Measurements from ENCODE around the gene JKAMP.
A peak's percentile ranks its signal among the peaks of the same experiment; 100 is the strongest.

JKAMP gene

GRCh38 chr14:59481871-59482540, 2.3 kb upstream of the JKAMP start:
- DNase-seq: no peak

- DNase-seq: no peak
Observed at GRCh38 chr14:59482541-59483331, 1.6 kb upstream of the JKAMP start.

- DNase-seq: no peak
Observed at GRCh38 chr14:59483363-59483762, 954 bp upstream of the JKAMP start.

GRCh38 chr14:59484639-59485175, 390 bp downstream of the JKAMP start:
- DNase-seq: no peak

DNA sequence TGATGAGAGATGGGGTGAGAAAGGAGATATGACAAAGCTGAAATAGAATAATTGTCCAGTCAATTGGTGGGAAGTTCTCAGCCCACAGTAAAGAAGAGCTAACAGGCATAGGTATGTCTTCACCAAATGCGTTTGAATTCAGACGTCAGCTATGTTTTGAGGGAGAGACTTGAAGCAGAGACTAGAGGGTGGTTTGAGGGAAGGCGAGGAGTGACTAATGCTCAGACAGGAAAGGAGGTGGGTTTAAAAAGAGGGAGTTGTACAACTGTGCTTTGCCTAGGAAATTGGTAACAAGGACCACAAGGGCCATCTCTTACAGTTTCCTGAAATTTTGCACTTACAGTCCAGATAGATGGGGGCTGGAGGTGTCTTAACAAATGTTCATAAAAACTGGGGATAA, 6.4 kb downstream of the JKAMP start:
- DNase-seq: no peak

- no peak for DNase-seq
Observed at GRCh38 chr14:59492384-59492783, 8.1 kb downstream of the JKAMP start.

DNA sequence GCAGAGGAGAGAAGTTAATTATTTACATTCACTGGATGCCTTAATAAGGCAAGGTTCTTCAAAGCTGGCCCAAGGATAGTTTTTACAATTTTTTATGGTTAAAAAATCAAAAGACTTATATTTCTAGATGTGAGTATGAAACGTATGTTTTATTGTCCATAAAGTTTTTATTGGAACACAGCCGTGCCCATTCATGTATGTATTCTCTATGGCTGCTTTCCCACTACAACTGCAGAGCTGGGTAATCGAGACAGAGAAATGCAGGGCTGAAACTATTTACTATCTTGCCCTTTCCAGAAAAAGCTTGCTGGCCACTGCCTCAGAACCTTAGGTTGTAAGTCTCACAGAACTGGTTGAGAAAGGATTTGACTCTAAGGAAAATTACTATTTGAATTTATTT, 16.4 kb downstream of the JKAMP start:
- DNase-seq: no peak

GRCh38 chr14:59503256-59503655, 18.9 kb downstream of the JKAMP start:
- no peak for DNase-seq

DNA sequence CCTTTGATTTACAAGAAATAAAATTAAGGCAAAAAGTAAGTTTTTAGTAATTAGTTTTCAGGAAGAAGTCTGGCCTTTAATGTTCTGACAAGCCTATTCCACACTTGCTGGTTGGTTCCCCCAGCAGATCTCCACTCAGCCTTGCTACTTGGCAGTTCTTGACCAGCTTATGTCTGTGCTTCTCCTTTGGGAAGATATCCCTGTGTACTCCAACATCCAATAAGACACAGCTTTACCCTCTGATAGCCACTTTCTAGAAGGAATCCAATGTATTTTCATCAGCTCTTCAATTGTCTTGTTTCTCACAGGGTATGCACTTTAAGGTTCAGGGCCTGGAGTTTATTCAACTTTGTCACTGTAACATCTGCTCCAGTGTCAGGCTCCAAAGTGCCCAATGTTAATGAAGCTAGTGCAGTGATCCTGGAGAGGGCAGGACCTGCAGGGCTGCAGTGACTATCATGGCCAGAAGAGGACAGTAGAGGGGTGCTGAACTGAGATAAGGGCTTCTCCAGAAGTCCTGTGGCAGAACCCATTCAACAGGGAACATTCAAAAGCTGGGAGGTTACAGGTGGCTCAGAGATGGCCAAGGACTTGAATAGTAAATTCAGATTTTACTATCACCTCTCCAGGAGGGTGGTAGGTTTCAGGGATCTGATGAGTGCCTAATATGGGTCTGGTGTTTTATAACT, 22.9 kb downstream of the JKAMP start:
- DNase-seq: peak; percentile 22

GRCh38 chr14:59507752-59508103, 23.4 kb downstream of the JKAMP start:
- no peak for DNase-seq

GRCh38 chr14:59509101-59509500, 24.8 kb downstream of the JKAMP start:
- DNase-seq: no peak

- no peak for DNase-seq
Observed at GRCh38 chr14:59510001-59510400, 25.7 kb downstream of the JKAMP start.

- no peak for DNase-seq
Observed at GRCh38 chr14:59510966-59511365, 26.6 kb downstream of the JKAMP start.

- DNase-seq: no peak
Observed at GRCh38 chr14:59511916-59512575, 27.7 kb downstream of the JKAMP start.

DNA sequence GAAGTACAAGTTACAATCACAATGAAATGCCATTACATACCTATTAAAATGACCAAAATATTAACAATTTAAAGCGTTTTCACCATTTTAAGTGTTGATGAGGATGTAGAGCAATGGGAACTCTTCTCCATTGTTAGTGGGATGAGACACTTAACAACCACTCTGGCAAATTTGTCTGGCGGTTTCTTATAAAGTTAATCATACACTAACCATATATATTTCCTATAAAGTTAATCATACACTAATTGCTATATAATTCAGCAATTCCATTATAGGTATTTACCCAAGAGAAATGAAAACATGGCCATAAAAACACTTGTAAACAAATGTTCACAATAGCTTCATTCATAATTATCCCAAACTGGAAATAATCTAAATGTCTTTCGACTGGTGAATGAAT, 35.9 kb downstream of the JKAMP start:
- DNase-seq: no peak

GRCh38 chr14:59529189-59529588, 44.9 kb downstream of the JKAMP start:
- DNase-seq: no peak

DNA sequence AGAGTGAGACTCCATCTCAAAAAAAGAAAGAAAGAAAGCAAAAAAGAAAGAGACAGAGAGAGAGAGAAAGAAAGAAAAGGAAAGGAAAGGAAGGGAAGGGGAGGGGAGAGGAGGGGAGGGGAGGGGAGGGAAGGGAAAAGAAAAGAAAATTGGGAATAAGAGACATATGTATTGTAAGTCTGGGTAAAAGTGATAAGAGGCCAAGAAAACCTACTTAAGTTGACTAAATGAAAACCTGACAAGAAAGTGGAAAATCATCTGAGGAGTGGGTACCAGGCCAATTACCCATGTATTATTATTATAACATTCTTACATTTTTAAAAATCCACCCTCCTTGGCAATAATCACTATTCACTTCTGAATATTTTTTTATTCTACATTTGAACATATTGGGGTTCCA, 46.0 kb downstream of the JKAMP start:
- no peak for DNase-seq

DNA sequence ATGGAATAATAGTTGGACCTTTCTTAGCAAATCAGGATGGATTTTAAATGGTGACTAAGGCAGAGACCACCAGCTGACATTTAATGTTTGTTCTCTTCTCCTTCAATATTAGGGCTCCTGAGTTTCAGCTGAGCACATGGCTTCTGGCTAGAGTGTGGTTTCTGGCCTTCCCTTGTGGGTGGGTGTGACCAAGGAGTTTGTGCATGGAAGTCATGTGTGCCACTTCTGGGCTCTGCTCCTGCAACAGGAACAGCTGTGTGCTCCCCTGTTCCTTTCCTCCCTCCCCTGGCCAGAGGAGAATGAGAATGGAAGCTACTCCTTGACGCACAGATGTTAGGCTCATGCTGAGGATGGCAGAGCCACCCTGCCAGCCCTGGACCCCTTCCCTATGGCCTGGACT, 48.1 kb downstream of the JKAMP start:
- no peak for DNase-seq

DNA sequence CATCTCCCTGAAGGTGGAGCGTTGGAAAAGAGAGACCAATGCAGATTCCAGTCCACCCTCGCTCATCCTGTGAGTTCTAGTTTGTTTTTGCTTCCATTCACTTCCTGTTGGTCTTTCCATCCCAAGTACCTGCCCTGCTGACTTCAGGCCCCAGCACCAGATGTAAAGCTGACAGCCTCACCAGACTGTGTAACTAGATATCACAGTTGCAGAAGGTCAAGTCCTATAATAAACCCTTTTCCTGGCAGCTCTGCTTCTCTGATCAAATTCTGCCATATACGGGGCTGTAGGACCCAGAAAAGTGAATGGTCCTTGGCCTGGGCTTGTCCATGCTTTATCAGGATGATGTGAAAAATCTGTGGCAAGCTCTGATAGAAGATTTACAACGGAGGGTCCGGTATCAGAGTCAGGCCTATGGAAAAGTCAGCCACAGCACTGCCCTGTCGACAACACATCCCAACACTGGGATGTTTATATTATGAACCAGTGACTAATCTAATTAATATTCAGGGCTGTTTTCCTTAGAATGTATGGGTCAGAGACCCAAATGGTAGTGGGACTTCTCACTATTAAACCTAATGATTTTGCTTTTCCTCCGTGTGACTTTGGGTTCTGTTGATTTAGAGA, 50.2 kb downstream of the JKAMP start:
- no peak for DNase-seq

DNA sequence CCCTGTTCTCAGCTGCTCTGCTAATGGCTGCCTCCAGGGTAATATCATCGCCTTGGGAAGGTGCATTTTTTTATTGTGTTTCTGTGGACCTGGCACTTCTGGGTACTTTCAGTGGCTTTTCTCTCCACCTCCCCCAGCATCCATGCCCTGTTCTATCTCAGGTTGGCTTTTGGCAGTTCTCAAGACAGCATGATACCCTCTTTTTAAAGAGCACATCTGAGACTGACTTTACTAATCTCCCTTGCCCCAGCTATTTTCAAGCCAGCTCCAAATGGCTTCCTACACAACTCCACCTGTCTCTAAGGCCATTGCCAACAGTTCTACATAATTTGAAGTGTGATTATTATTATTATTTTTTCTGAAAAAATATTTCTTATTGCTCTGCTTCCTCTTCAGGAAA, 53.2 kb downstream of the JKAMP start:
- DNase-seq: no peak

DNA sequence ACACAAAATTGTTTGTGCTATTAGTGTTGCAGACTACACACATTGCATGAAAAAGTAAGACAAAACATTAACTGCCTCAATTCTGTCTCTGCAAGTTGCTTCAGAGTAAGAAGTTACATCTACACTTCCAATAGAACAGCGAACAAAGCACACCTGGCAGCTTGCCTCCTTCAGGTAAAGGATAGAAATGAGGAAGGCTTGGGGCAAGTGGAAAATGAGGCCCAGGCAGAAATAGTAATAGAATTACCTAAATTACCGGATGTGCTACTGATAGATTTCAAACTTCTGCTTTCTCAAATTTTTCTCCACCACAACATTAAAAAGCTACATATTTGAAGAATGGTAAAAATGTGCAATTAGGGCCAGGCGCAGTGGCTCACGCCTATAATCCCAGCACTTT, 54.6 kb downstream of the JKAMP start:
- DNase-seq: no peak

DNA sequence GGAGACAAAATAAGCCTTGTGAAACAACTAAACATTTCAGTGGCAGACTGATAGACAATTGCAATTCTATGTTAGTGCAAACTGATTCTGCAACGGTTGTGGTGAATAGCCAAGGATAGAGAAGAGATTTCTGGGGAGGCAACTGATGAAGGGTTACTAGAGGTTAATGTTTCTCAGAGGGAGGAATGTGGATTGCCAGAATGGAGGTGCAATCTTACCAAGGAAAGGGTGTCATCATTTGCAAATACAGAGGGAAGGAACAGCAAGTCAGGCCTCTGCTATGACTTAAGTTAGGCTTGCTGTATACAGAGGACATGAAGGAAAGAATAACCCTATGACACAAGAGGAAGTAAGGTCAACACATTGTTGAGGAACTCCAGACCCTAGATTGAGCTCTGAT, 56.5 kb downstream of the JKAMP start:
- no peak for DNase-seq

DNA sequence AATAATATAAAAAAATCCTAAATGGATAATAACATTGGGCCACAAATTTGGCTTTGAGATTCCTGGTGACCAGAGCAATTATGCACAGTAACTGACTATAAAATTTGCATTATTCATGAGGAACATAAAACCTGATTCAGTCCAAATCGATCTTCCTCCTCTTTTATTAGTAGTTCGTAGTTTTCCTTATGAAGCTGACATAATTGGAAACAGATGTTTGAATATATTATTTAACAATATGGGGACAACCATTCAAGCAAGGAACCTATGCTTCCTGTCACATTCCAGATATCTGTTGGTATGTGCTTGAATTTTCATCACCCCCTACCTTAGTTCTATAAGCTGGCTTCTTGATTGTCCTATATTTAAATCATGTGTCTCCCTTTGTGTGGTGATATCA, 57.4 kb downstream of the JKAMP start:
- no peak for DNase-seq

Data from stimulated activated naive CD4-positive, alpha-beta T cell treated with Interleukin-2 at 50 U/mL for 16 hours (primary cell).